Inflammatory macrophage (primary cell): ENCODE data around the gene MITF.

Experiments
- DNase-seq, 2 donors: peaks; one replicate each; pipeline ENCODE4 v3.0.0-alpha.2; 2020 to 2022

Gene MITF

GRCh38 chr3:69922521-69923000, 183.3 kb downstream of the MITF start:
- DNase-seq = no peak

GRCh38 chr3:69925506-69925905, 186.2 kb downstream of the MITF start:
- no peak for DNase-seq

- DNase-seq = no peak
Observed at GRCh38 chr3:69926385-69926784, 187.1 kb downstream of the MITF start.

- DNase-seq = no peak
Observed at GRCh38 chr3:69927571-69927970, 188.3 kb downstream of the MITF start.

GRCh38 chr3:69929019-69929418, 189.8 kb downstream of the MITF start:
- no peak for DNase-seq

- no peak for DNase-seq
Observed at GRCh38 chr3:69930564-69930963, 191.3 kb downstream of the MITF start.

GRCh38 chr3:69932087-69932486, 192.8 kb downstream of the MITF start:
- DNase-seq = no peak

GRCh38 chr3:69932501-69932900, 193.2 kb downstream of the MITF start:
- DNase-seq = no peak

- no peak for DNase-seq
Observed at GRCh38 chr3:69934398-69934797, 195.1 kb downstream of the MITF start.

GRCh38 chr3:69936266-69936665, 197.0 kb downstream of the MITF start:
- DNase-seq = no peak

- DNase-seq = no peak
Observed at GRCh38 chr3:69938061-69938460, 198.8 kb downstream of the MITF start.

- no peak for DNase-seq
Observed at GRCh38 chr3:69938931-69939330, 199.7 kb downstream of the MITF start.

- DNase-seq = no peak
Observed at GRCh38 chr3:69941037-69941436, 201.8 kb downstream of the MITF start.

- DNase-seq = no peak
Observed at GRCh38 chr3:69941439-69942176, 202.3 kb downstream of the MITF start.

- DNase-seq = no peak
Observed at GRCh38 chr3:69944931-69945493, 205.7 kb downstream of the MITF start.

GRCh38 chr3:69948246-69948862, 209.1 kb downstream of the MITF start:
- DNase-seq = peak; percentile 37 to 38

GRCh38 chr3:69951616-69952015, 212.4 kb downstream of the MITF start:
- DNase-seq = no peak

GRCh38 chr3:69959581-69959980, 220.3 kb downstream of the MITF start:
- DNase-seq = no peak

GRCh38 chr3:69961706-69962439, 222.6 kb downstream of the MITF start:
- no peak for DNase-seq

- DNase-seq = no peak
Observed at GRCh38 chr3:69963643-69964042, 224.4 kb downstream of the MITF start.

- DNase-seq = no peak
Observed at GRCh38 chr3:69967156-69967555, 227.9 kb downstream of the MITF start.

- peak; percentile 68 to 69 for DNase-seq
Observed at GRCh38 chr3:69970827-69971226, 231.6 kb downstream of the MITF start.

- no peak for DNase-seq
Observed at GRCh38 chr3:69972672-69973071, 233.4 kb downstream of the MITF start.
